GM23338 (cell line): ENCODE data around the gene CCDC138.

Experiments used
- EZH2 ChIP-seq: fragments of 200-600 bp; sonication (generic); IDR thresholded peaks from one replicate; pipeline ENCODE4 v1.8.0; 2017; ENCODE audit warnings: antibody characterized with exemption, mild to moderate bottlenecking, low read depth; ENCODE audit not compliant: unreplicated experiment
- EZH2phosphoT487 ChIP-seq: fragments of 200-600 bp; sonication (generic); IDR thresholded peaks from one replicate; pipeline ENCODE4 v1.8.1; 2018; ENCODE audit warnings: antibody characterized with exemption; ENCODE audit not compliant: unreplicated experiment
- POLR2AphosphoS5 ChIP-seq: IDR thresholded peaks from 2 replicates; pipeline ENCODE4 v1.6.1; 2016; ENCODE audit warnings: antibody characterized with exemption, low read depth
- STAT1 ChIP-seq: IDR thresholded peaks from one replicate; pipeline ENCODE4 v1.6.1; 2016; ENCODE audit warnings: antibody characterized with exemption; ENCODE audit not compliant: unreplicated experiment
- TF ChIP-seq, protein P1 (sequence below), 2 experiments: fragments of 200-600 bp in 1 of 2; sonication (generic) in 1 of 2; conservative IDR thresholded peaks; 2 replicates each; pipeline versions ENCODE4 v1.5.1 to v1.6.1; 2016 to 2017; ENCODE audit warnings: antibody characterized with exemption in 2 of 2, low read depth in 2 of 2, mild to moderate bottlenecking in 2 of 2, moderate library complexity in 1 of 2
- TF ChIP-seq, protein P2 (sequence below): IDR thresholded peaks from one replicate; pipeline ENCODE4 v1.6.1; 2018; ENCODE audit warnings: antibody characterized with exemption; ENCODE audit not compliant: unreplicated experiment

DNA sequence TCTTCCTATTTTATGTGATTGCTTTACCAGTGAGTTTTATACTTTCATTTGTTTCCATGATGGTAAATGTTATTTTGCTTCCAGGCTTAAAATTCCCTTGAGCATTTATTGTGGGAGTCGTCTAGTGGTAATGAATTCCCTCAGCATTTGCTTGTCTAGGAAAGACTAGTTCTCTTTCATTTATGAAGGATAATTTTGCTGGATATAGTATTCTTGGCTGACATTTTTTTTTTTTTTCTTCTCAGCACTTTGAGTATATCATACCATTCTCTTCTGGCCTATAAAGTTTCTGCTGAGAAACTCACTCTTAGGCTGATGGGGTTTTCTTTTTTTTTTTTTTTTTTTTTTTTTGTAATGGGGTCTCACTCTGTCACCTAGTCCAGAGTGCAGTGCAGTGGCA, 103.3 kb downstream of the CCDC138 start:
- TF ChIP-seq, protein P1, sequence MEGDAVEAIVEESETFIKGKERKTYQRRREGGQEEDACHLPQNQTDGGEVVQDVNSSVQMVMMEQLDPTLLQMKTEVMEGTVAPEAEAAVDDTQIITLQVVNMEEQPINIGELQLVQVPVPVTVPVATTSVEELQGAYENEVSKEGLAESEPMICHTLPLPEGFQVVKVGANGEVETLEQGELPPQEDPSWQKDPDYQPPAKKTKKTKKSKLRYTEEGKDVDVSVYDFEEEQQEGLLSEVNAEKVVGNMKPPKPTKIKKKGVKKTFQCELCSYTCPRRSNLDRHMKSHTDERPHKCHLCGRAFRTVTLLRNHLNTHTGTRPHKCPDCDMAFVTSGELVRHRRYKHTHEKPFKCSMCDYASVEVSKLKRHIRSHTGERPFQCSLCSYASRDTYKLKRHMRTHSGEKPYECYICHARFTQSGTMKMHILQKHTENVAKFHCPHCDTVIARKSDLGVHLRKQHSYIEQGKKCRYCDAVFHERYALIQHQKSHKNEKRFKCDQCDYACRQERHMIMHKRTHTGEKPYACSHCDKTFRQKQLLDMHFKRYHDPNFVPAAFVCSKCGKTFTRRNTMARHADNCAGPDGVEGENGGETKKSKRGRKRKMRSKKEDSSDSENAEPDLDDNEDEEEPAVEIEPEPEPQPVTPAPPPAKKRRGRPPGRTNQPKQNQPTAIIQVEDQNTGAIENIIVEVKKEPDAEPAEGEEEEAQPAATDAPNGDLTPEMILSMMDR (conservative IDR thresholded peaks at IDR 0.05; ENCODE audit: low read depth in 2 of 2) = no peak
- TF ChIP-seq EZH2 (no peak), STAT1 (no peak), POLR2AphosphoS5 (no peak), EZH2phosphoT487 (no peak)
- TF ChIP-seq, protein P2, sequence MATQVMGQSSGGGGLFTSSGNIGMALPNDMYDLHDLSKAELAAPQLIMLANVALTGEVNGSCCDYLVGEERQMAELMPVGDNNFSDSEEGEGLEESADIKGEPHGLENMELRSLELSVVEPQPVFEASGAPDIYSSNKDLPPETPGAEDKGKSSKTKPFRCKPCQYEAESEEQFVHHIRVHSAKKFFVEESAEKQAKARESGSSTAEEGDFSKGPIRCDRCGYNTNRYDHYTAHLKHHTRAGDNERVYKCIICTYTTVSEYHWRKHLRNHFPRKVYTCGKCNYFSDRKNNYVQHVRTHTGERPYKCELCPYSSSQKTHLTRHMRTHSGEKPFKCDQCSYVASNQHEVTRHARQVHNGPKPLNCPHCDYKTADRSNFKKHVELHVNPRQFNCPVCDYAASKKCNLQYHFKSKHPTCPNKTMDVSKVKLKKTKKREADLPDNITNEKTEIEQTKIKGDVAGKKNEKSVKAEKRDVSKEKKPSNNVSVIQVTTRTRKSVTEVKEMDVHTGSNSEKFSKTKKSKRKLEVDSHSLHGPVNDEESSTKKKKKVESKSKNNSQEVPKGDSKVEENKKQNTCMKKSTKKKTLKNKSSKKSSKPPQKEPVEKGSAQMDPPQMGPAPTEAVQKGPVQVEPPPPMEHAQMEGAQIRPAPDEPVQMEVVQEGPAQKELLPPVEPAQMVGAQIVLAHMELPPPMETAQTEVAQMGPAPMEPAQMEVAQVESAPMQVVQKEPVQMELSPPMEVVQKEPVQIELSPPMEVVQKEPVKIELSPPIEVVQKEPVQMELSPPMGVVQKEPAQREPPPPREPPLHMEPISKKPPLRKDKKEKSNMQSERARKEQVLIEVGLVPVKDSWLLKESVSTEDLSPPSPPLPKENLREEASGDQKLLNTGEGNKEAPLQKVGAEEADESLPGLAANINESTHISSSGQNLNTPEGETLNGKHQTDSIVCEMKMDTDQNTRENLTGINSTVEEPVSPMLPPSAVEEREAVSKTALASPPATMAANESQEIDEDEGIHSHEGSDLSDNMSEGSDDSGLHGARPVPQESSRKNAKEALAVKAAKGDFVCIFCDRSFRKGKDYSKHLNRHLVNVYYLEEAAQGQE = no peak
